Measurements from ENCODE around the gene LRRN3.

DNA sequence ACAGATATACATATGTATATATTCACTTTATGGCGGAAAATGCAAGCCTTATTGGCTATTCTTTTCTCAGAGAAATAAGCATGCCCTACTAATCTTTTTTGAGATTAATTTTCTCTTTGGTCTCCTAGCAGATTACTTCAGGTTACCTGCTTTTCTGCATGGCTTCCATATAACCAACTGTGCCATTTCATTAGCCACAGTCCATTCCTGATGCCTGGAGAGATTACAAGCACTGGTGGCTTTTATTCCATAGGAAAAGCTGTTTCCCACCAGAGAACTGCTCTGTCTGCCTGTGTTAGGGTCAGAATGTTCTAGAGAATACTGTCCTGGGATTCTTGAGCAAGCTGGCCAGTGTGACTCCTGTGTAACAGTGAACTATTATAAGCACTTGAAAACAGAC, 59.8 kb downstream of the LRRN3 start:
- TF ChIP-seq TAF1 (IDR thresholded peaks at IDR 0.05; ENCODE audit: borderline replicate concordance, insufficient read depth, low read length) (no peak), POLR2AphosphoS5 (IDR thresholded peaks at IDR 0.05; ENCODE audit: low read depth, low read length) (no peak), SIN3A (IDR thresholded peaks at IDR 0.05; ENCODE audit: borderline replicate concordance, insufficient read depth, low read length) (no peak), FOXP2 (optimal IDR thresholded peaks at IDR 0.05; ENCODE audit: borderline replicate concordance, extremely low read depth, extremely low read length, insufficient read depth) (no peak)
